Measurements from ENCODE around the gene UNC5A.

GRCh38 chr5:176802116-176802784 lies 8.1 kb upstream of the UNC5A start:
- TF ChIP-seq ZNF274 (IDR thresholded peaks at IDR 0.05; ENCODE audit: low read depth, low read length) (no peak), SUZ12 (IDR thresholded peaks at IDR 0.05; ENCODE audit: extremely low read depth, insufficient read depth, insufficient read length) (no peak)
